Stomach (tissue), 9 donors: Measurements from ENCODE around the gene BCAR1. TPM values are rescaled to one million over a fixed set of nuclear protein-coding genes. Genes with fewer than 3 reads are reported as not detected.

Source experiments
- DNase-seq, 2 donors: peaks; one replicate each; pipeline versions ENCODE4 v3.0.0 to v3.0.0-alpha.2; 2013 to 2019
- H3K27ac ChIP-seq, 5 donors: fragments of 200-600 bp in 4 of 5; sonication (generic) in 4 of 5; one replicate each; pipeline ENCODE4 v1.5.1; 2013 to 2019; ENCODE audit warnings: mild to moderate bottlenecking in 1 of 5, moderate library complexity in 1 of 5
- H3K27me3 ChIP-seq, 3 donors: fragments of 200-600 bp; sonication (generic); one replicate each; pipeline ENCODE4 v1.5.1; 2017 to 2019; ENCODE audit warnings: mixed run types in 1 of 3
- H3K36me3 ChIP-seq, 4 donors: fragments of 200-600 bp; sonication (generic); 1 replicate in 3 of 4; 2 replicates in 1 of 4; pipeline ENCODE4 v1.5.1; 2016 to 2019
- H3K4me1 ChIP-seq, 4 donors: fragments of 200-600 bp; sonication (generic); one replicate each; pipeline ENCODE4 v1.5.1; 2016 to 2019
- H3K4me3 ChIP-seq, 4 donors: fragments of 200-600 bp; sonication (generic) in 3 of 4; one replicate each; pipeline ENCODE4 v1.5.1; 2016 to 2019; ENCODE audit warnings: mild to moderate bottlenecking in 1 of 4
- H3K9me3 ChIP-seq, 4 donors: fragments of 200-600 bp; sonication (generic); one replicate each; pipeline ENCODE4 v1.5.1; 2016 to 2019
- CTCF ChIP-seq, 7 experiments: fragments of 450-650 bp in 4 of 7; fragments of 200-600 bp in 3 of 7; sonication (generic) in 3 of 7; IDR thresholded peaks; one replicate each; pipeline ENCODE4 v1.5.1; 2016 to 2019; ENCODE audit warnings: antibody characterized with exemption in 7 of 7, control low read depth in 2 of 7, mild to moderate bottlenecking in 1 of 7
- EP300 ChIP-seq: sonication (generic); formaldehyde crosslinking; IDR thresholded peaks from one replicate; pipeline ENCODE4 v1.6.1; 2017; ENCODE audit warnings: antibody characterized with exemption
- POLR2A ChIP-seq, 4 donors: fragments of 450-650 bp; IDR thresholded peaks; one replicate each; pipeline ENCODE4 v1.6.1; 2016; ENCODE audit warnings: antibody characterized with exemption in 4 of 4, control low read depth in 2 of 4, mild to moderate bottlenecking in 1 of 4, moderate library complexity in 1 of 4
- POLR2AphosphoS5 ChIP-seq, 3 donors: sonication (generic); formaldehyde crosslinking; IDR thresholded peaks; one replicate each; pipeline ENCODE4 v1.6.1; 2016; ENCODE audit warnings: antibody characterized with exemption in 3 of 3
- WGBS, 5 donors: extraction: QIAGEN DNeasy Blood & Tissue Kit in 3 of 5; methylation state at CpG; one replicate each; pipeline versions ENCODE4 v1.1.5 to v1.1.7; 2013 to 2018; 5-methylcytosine and 5-hydroxymethylcytosine counted together
- intact Hi-C: fragments of 100-400 bp; cut with DNase I; formaldehyde crosslinking; loops from one replicate; pipeline ENCODE4 v1.15.1; 2023; ENCODE audit warnings: low total_unique reads
- polyA plus RNA-seq, 3 donors: library from polyadenylated mRNA; stranded (reverse); fragments of 200-250 nt; gene quantifications; one replicate each; pipeline ENCODE4 v1.2.3, GENCODE V29; 2013
- total RNA-seq, 5 donors: library from RNA; depleted of rRNA; stranded (reverse); fragments of >200 nt; gene quantifications; one replicate each; pipeline versions ENCODE4 v1.1.0 to v1.2.3, GENCODE V29; 2014 to 2016
- donor health status: healthy with polysubstance abuse.
- donor health status: Bipolar disorder and iron deficiency.
- donor health status: healthy.

Gene BCAR1
- total and polyA plus RNA-seq, 8 donors: 34.7 to 219 (median 56.8) TPM

- peaks cover 68 to 89% (median 84%) of the 10 kb centered on the region in 4 donors for H3K4me1 ChIP-seq
- 80 to 89% (median 85%) methylated on average over 20 to 21 of the region's 21 CpGs for WGBS, 5 donors
These were observed 6.7 kb upstream of the BCAR1 start for GRCh38 chr16:75257886-75258806.

GRCh38 chr16:75256696-75257343 lies 5.4 kb upstream of the BCAR1 start:
- peaks cover 68 to 89% (median 84%) of the 10 kb centered on the region in 4 donors for H3K4me1 ChIP-seq
- WGBS, 5 donors: 29 to 52% (median 46%) methylated on average over 8 to 14 of the region's 14 CpGs
- peak overlapping the region; percentile 32 to 75 (median 68) for H3K27ac ChIP-seq
- H3K9me3 ChIP-seq: no peaks in the 10 kb centered on the region
- intact Hi-C loops: no loop called here
- peaks cover 0 to 22% (median 0%) of the 10 kb centered on the region in 3 donors for H3K27me3 ChIP-seq
- H3K4me3 ChIP-seq: peak overlapping the region in 1 of 4 donors; percentile 28
- TF ChIP-seq POLR2AphosphoS5 (IDR thresholded peaks at IDR 0.05) (no peak), CTCF (IDR thresholded peaks at IDR 0.05) (no peak), POLR2A (IDR thresholded peaks at IDR 0.05) (no peak), EP300 (no peak)
- peak; percentile 32 to 89 for DNase-seq
- H3K36me3 ChIP-seq: no peaks in the 10 kb centered on the region

More at GRCh38 chr16:75257886-75258806, 6.7 kb upstream of the BCAR1 start:
- H3K9me3 ChIP-seq: no peaks in the 10 kb centered on the region
- no peaks in the 10 kb centered on the region for H3K36me3 ChIP-seq
- DNase-seq: peak in 1 of 2 donors; percentile 17
- TF ChIP-seq POLR2AphosphoS5 (IDR thresholded peaks at IDR 0.05) (no peak), POLR2A (IDR thresholded peaks at IDR 0.05) (no peak)
- peak overlapping the region in 1 of 5 donors; percentile 68 for H3K27ac ChIP-seq
- no peak overlapping the region for H3K4me3 ChIP-seq
- H3K27me3 ChIP-seq: peaks cover 0 to 9% (median 0%) of the 10 kb centered on the region in 3 donors
- intact Hi-C loops: no loop called here

- peak; percentile 28 to 81 for DNase-seq
- no peak for TF ChIP-seq POLR2AphosphoS5 (IDR thresholded peaks at IDR 0.05)
- no peak for TF ChIP-seq POLR2A (IDR thresholded peaks at IDR 0.05)
- no peak for TF ChIP-seq CTCF (IDR thresholded peaks at IDR 0.05)
- TF ChIP-seq EP300: no peak
- Histone ChIP-seq H3K4me3 (no peak overlapping the region), H3K9me3 (no peaks in the 10 kb centered on the region), H3K4me1 (peaks cover 68 to 85% (median 80%) of the 10 kb centered on the region in 4 donors), H3K27me3 (peaks cover 0 to 28% (median 0%) of the 10 kb centered on the region in 3 donors), H3K36me3 (no peaks in the 10 kb centered on the region), H3K27ac (peak overlapping the region; percentile 32 to 75 (median 68))
- 53 to 75% (median 64%) methylated on average over 12 of the region's 12 CpGs for WGBS, 5 donors
- intact Hi-C loops: no loop called here
These were observed 4.7 kb upstream of the BCAR1 start for GRCh38 chr16:75256059-75256571.

GRCh38 chr16:75254359-75254837 lies 3.0 kb upstream of the BCAR1 start:
- Histone ChIP-seq H3K9me3 (no peaks in the 10 kb centered on the region), H3K4me1 (peaks cover 81 to 95% (median 92%) of the 10 kb centered on the region in 4 donors), H3K4me3 (no peak overlapping the region), H3K36me3 (no peaks in the 10 kb centered on the region), H3K27ac (peak overlapping the region in 4 of 5 donors; percentile 16 to 96 (median 36)), H3K27me3 (peaks cover 0 to 45% (median 6%) of the 10 kb centered on the region in 3 donors)
- TF ChIP-seq POLR2A (IDR thresholded peaks at IDR 0.05): no peak
- no peak for TF ChIP-seq POLR2AphosphoS5 (IDR thresholded peaks at IDR 0.05)
- TF ChIP-seq CTCF (IDR thresholded peaks at IDR 0.05): no peak
- no peak for TF ChIP-seq EP300
- peak in 1 of 2 donors; percentile 82 for DNase-seq
- intact Hi-C loops: no loop called here
- WGBS, 5 donors: 51 to 66% (median 62%) methylated on average over 2 to 5 of the region's 5 CpGs
